Activated CD8-positive, alpha-beta memory T cell treated with anti-CD3 and anti-CD28 coated beads for 48 hours (primary cell): Measurements from ENCODE around the gene ATP2A3.
A peak's percentile ranks its signal among the peaks of the same experiment; 100 is the strongest.

Experiments used
- DNase-seq, 3 experiments: peaks; one replicate each; pipeline ENCODE4 v3.0.0-alpha.2; 2020; ENCODE audit warnings: low read depth in 2 of 3, low spot score in 2 of 3

The ATP2A3 gene

GRCh38 chr17:3929181-3929580, 35.1 kb downstream of the ATP2A3 start:
- no peak for DNase-seq

- DNase-seq, result no peak
Measured at GRCh38 chr17:3928406-3928805, 35.8 kb downstream of the ATP2A3 start.

- DNase-seq, result no peak
Measured at GRCh38 chr17:3927628-3928340, 36.5 kb downstream of the ATP2A3 start.

- no peak for DNase-seq
Measured at GRCh38 chr17:3926860-3927627, 37.2 kb downstream of the ATP2A3 start.

- DNase-seq, result no peak
Measured at GRCh38 chr17:3925684-3926485, 38.4 kb downstream of the ATP2A3 start.

- DNase-seq, result no peak
Measured at GRCh38 chr17:3924512-3925350, 39.5 kb downstream of the ATP2A3 start.

GRCh38 chr17:3923466-3924190, 40.6 kb downstream of the ATP2A3 start:
- no peak for DNase-seq

- no peak for DNase-seq
Measured at GRCh38 chr17:3922765-3923164, 41.5 kb downstream of the ATP2A3 start.

- no peak for DNase-seq
Measured at GRCh38 chr17:3921502-3922319, 42.5 kb downstream of the ATP2A3 start.

GRCh38 chr17:3921006-3921405, 43.2 kb downstream of the ATP2A3 start:
- no peak for DNase-seq

- DNase-seq, result no peak
Measured at GRCh38 chr17:3919123-3919624, 45.1 kb downstream of the ATP2A3 start.

GRCh38 chr17:3918372-3919122, 45.7 kb downstream of the ATP2A3 start:
- DNase-seq, result no peak

- no peak for DNase-seq
Measured at GRCh38 chr17:3917391-3917931, 46.8 kb downstream of the ATP2A3 start.

GRCh38 chr17:3916825-3917224, 47.4 kb downstream of the ATP2A3 start:
- DNase-seq, result no peak

GRCh38 chr17:3915995-3916696, 48.1 kb downstream of the ATP2A3 start, which contains the start of gene P2RX1:
Gene P2RX1, minus strand, starts transcription at chr17:3916465. Its CDS starts 240 bp downstream, at chr17:3916225.
- peak in 1 of 3 experiments; percentile 18 for DNase-seq

- no peak for DNase-seq
Measured at GRCh38 chr17:3915581-3915994, 48.6 kb downstream of the ATP2A3 start.

GRCh38 chr17:3914312-3914670, 49.9 kb downstream of the ATP2A3 start:
- no peak for DNase-seq
